K562 (cell line): ENCODE data around the gene CRYM. TPM values are rescaled to one million over a fixed set of nuclear protein-coding genes. Genes with fewer than 3 reads are reported as not detected.

Experiments used
- ATF3 ChIP-seq, 2 experiments: fragments of 450-650 bp in 1 of 2; sonication (generic) in 1 of 2; formaldehyde crosslinking in 1 of 2; IDR thresholded peaks in 1 of 2; conservative IDR thresholded peaks in 1 of 2; 2 replicates each; pipeline versions ENCODE4 v1.6.1 to v1.8.1; 2016 to 2023; ENCODE audit warnings: mild to moderate bottlenecking in 2 of 2, moderate library complexity in 2 of 2, inconsistent platforms in 1 of 2, missing genetic modification reagents in 1 of 2
- EP300 ChIP-seq: IDR thresholded peaks from 2 replicates; pipeline ENCODE4 v1.6.1; 2012; ENCODE audit warnings: low read length, improper control_type of control experiment
- ETV5 ChIP-seq: sonication (generic); formaldehyde crosslinking; IDR thresholded peaks from 2 replicates; pipeline ENCODE4 v1.4.0; 2020; ENCODE audit warnings: low read depth, mild to moderate bottlenecking, missing genetic modification reagents
- HDGF ChIP-seq: fragments of 450-650 bp; IDR thresholded peaks from 2 replicates; pipeline ENCODE4 v1.6.1; 2016
- KDM2B ChIP-seq: fragments of 250-450 bp; sonication (Bioruptor Pico); IDR thresholded peaks from 2 replicates; pipeline ENCODE4 v1.8.0; 2021; ENCODE audit warnings: mild to moderate bottlenecking, moderate library complexity
- LCOR ChIP-seq: sonication (generic); formaldehyde crosslinking; IDR thresholded peaks from 2 replicates; pipeline ENCODE4 v1.8.0; 2022; ENCODE audit warnings: mild to moderate bottlenecking, missing genetic modification reagents
- MAZ ChIP-seq, 2 experiments: fragments of 450-650 bp in 1 of 2; sonication (generic) in 1 of 2; formaldehyde crosslinking; IDR thresholded peaks in 1 of 2; conservative IDR thresholded peaks in 1 of 2; 2 replicates each; pipeline versions ENCODE4 v1.4.0 to v1.5.0; 2020; ENCODE audit warnings: mild to moderate bottlenecking in 1 of 2, missing genetic modification reagents in 1 of 2
- MLLT1 ChIP-seq, 2 experiments: fragments of 450-650 bp; IDR thresholded peaks; 2 replicates each; pipeline ENCODE4 v1.6.1; 2016
- NEUROD1 ChIP-seq: fragments of 150-350 bp; IDR thresholded peaks from 2 replicates; pipeline ENCODE4 v1.6.1; 2014; ENCODE audit warnings: borderline replicate concordance, low read length, low read depth; ENCODE audit not compliant: partially characterized antibody
- NFIX ChIP-seq: fragments of 250-450 bp; sonication (Bioruptor Pico); IDR thresholded peaks from 2 replicates; pipeline ENCODE4 v1.4.0; 2020; ENCODE audit warnings: low read depth, mild to moderate bottlenecking, moderate library complexity
- NONO ChIP-seq, 2 experiments: fragments of 200-400 bp in 1 of 2; fragments of 450-650 bp in 1 of 2; formaldehyde crosslinking in 1 of 2; IDR thresholded peaks; 2 replicates each; pipeline ENCODE4 v1.6.1; 2017; ENCODE audit warnings: low read depth in 2 of 2, mild to moderate bottlenecking in 2 of 2, moderate library complexity in 2 of 2, low read length in 1 of 2
- NRF1 ChIP-seq, 2 experiments: fragments of 450-650 bp; IDR thresholded peaks in 1 of 2; conservative IDR thresholded peaks in 1 of 2; 2 replicates each; pipeline ENCODE4 v1.6.1; 2014; ENCODE audit warnings: mild to moderate bottlenecking in 2 of 2
- SAP30 ChIP-seq: fragments of 200-600 bp; sonication (generic); IDR thresholded peaks from 2 replicates; pipeline ENCODE4 v1.6.1; 2012; ENCODE audit warnings: borderline replicate concordance, low read depth, mild to moderate bottlenecking, moderate library complexity, low read length, control low read depth, inconsistent platforms; ENCODE audit not compliant: insufficient read depth, poor library complexity, severe bottlenecking
- TEAD1 ChIP-seq, 2 experiments: fragments of 450-650 bp in 1 of 2; sonication (generic) in 1 of 2; formaldehyde crosslinking; IDR thresholded peaks; 2 replicates each; pipeline versions ENCODE4 v1.4.0 to v1.8.0; 2020 to 2022; ENCODE audit warnings: mild to moderate bottlenecking in 2 of 2, missing genetic modification reagents in 1 of 2
- TFAP4 ChIP-seq: sonication (generic); formaldehyde crosslinking; IDR thresholded peaks from 2 replicates; pipeline ENCODE4 v1.8.0; 2022; ENCODE audit warnings: missing genetic modification reagents, mild to moderate bottlenecking, moderate library complexity, borderline replicate concordance
- WHSC1 ChIP-seq: IDR thresholded peaks from one replicate; pipeline ENCODE4 v1.6.1; 2012; ENCODE audit warnings: low read length, control low read depth, inconsistent platforms
- ZBTB2 ChIP-seq: fragments of 450-650 bp; IDR thresholded peaks from 2 replicates; pipeline ENCODE4 v1.6.1; 2016; ENCODE audit warnings: antibody characterized with exemption
- polyA plus RNA-seq, 8 experiments: library from polyadenylated mRNA; depleted of rRNA in 4 of 8; stranded (reverse) in 5 of 8; unstranded in 3 of 8; fragments of >200 nt; fragmentation: Nextera tagmentation in 2 of 8; fragmentation: Illumina TruSeq in 1 of 8; extraction: Ambion mirVana in 2 of 8; extraction: Trizol in 1 of 8; gene quantifications; 2 replicates each; pipeline versions ENCODE4 v1.2.1 to v1.2.3, GENCODE V29; 2011 to 2014; ENCODE audit warnings: inconsistent platforms in 1 of 8, missing spikeins in 1 of 8
- total RNA-seq, 7 experiments: library from RNA; depleted of rRNA in 6 of 7; stranded (reverse); fragments of >200 nt in 6 of 7; fragmentation: Illumina TruSeq in 2 of 7; extraction: Trizol in 2 of 7; gene quantifications; 2 replicates each; pipeline versions ENCODE4 v1.2.1 to v1.2.3, GENCODE V29; 2011 to 2021; ENCODE audit warnings: low replicate concordance in 1 of 7
- TF ChIP-seq, protein P1 (sequence below), 2 experiments: IDR thresholded peaks; 2 replicates each; pipeline ENCODE4 v1.6.1; 2011; ENCODE audit warnings: borderline replicate concordance in 1 of 2, control low read depth in 1 of 2, low read depth in 1 of 2, low read length in 1 of 2, mild to moderate bottlenecking in 1 of 2, mixed read lengths in 1 of 2, moderate library complexity in 1 of 2; ENCODE audit not compliant: insufficient read depth in 1 of 2, insufficient read length in 1 of 2, poor library complexity in 1 of 2, severe bottlenecking in 1 of 2; ENCODE audit errors: extremely low read depth in 1 of 2

Gene CRYM
- total and polyA plus RNA-seq, 9 of the 15 experiments (the other 6 are each of a cell fraction or from before 2014, with no cell fraction given) = 0.08 to 0.98 (median 0.47) TPM

GRCh38 chr16:21300309-21301167 is 22.4 kb upstream of the CRYM start (continued):
- TF ChIP-seq TFAP4 (CRISPR knock-in tag) (peak; percentile 68), ATF3 (IDR thresholded peaks at IDR 0.05) (peak; percentile 94), ATF3 (CRISPR knock-in tag; conservative IDR thresholded peaks at IDR 0.05) (peak; percentile 92), NFIX (peak; percentile 32; the same call in 1 of the 2 replicates), SAP30 (peak; percentile 92), KDM2B (CRISPR knock-in tag) (peak; percentile 49; the same call in 1 of the 2 replicates), WHSC1 (no peak), MAZ (CRISPR knock-in tag; conservative IDR thresholded peaks at IDR 0.05 in 1 of 2, IDR thresholded peaks at IDR 0.05 in 1 of 2) (peak in 1 of 2 experiments; percentile 87; a peak in 3 of 4 replicates), HDGF (0 out of 2 replicates have a peak, but pooled peaks have one; percentile 65), MLLT1 (IDR thresholded peaks at IDR 0.05) (0 out of 4 replicates have a peak, but pooled peaks of 1 of the 2 experiments have one; percentile 28), ETV5 (peak; percentile 89), NRF1 (conservative IDR thresholded peaks at IDR 0.05 in 1 of 2, IDR thresholded peaks at IDR 0.05 in 1 of 2) (peak; percentile 57 to 61; a peak in 2 of 4 replicates), ZBTB2 (peak; percentile 16), LCOR (CRISPR knock-in tag) (peak; percentile 95), NONO (IDR thresholded peaks at IDR 0.05; ENCODE audit: low read depth in 2 of 2, low read length in 1 of 2) (0 out of 4 replicates have a peak, but pooled peaks of 1 of the 2 experiments have one; percentile 12), TEAD1 (CRISPR knock-in tag; IDR thresholded peaks at IDR 0.05) (peak in 1 of 2 experiments; percentile 79; a peak in 1 of 4 replicates), EP300 (peak; percentile 63), NEUROD1 (peak; percentile 25)
- TF ChIP-seq, protein P1, sequence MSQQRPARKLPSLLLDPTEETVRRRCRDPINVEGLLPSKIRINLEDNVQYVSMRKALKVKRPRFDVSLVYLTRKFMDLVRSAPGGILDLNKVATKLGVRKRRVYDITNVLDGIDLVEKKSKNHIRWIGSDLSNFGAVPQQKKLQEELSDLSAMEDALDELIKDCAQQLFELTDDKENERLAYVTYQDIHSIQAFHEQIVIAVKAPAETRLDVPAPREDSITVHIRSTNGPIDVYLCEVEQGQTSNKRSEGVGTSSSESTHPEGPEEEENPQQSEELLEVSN (IDR thresholded peaks at IDR 0.05; ENCODE audit: borderline replicate concordance in 1 of 2, extremely low read depth in 1 of 2, insufficient read depth in 1 of 2, insufficient read length in 1 of 2, low read depth in 1 of 2, low read length in 1 of 2, poor library complexity in 1 of 2, severe bottlenecking in 1 of 2) = peak; percentile 44 to 69
